Amniotic epithelial cell (primary cell): ENCODE results near the gene SRI.
"Not testable (repeated sequence)": the region's sequence is repeated elsewhere in the genome, so short reads cannot be mapped to it uniquely, and the experiment has no call there.

Source experiments
- DNase-seq: peaks from one replicate; pipeline ENCODE4 v3.0.0-alpha.2; 2010; ENCODE audit warnings: low read depth

Gene SRI

GRCh38 chr7:88176190-88176589 is 43.6 kb downstream of the SRI start:
- DNase-seq: no peak

- DNase-seq: no peak
Observed at GRCh38 chr7:88172842-88173241, 47.0 kb downstream of the SRI start.

- peak; percentile 4 for DNase-seq
Observed at GRCh38 chr7:88169717-88170320, 50.0 kb downstream of the SRI start.

- DNase-seq: no peak
Observed at GRCh38 chr7:88167721-88168120, 52.1 kb downstream of the SRI start.

- no peak for DNase-seq
Observed at GRCh38 chr7:88167223-88167622, 52.6 kb downstream of the SRI start.

GRCh38 chr7:88165697-88166096 is 54.1 kb downstream of the SRI start:
- DNase-seq: peak; percentile 23

GRCh38 chr7:88159741-88160140 is 60.1 kb downstream of the SRI start:
- DNase-seq: not testable (repeated sequence)

- DNase-seq: no peak
Observed at GRCh38 chr7:88156356-88156755, 63.5 kb downstream of the SRI start.

GRCh38 chr7:88155756-88156155 is 64.1 kb downstream of the SRI start:
- no peak for DNase-seq
